Naive thymus-derived CD4-positive, alpha-beta T cell (primary cell): Measurements from ENCODE around the gene ATAD1. TPM values are rescaled to one million over a fixed set of nuclear protein-coding genes. Genes with fewer than 3 reads are reported as not detected.

Experiments used
- ATAC-seq: fragments of 150-1000 bp; cut with Tn5 transposase; 2 replicates; pipeline ENCODE4 v1.10.0; 2021; ENCODE audit warnings: mild to moderate bottlenecking, moderate library complexity
- CTCF ChIA-PET: fragments of 350-600 bp; sonication (Branson Sonifier 250); formaldehyde crosslinking; loops from one replicate; lab custom pipeline; 2021; ENCODE audit warnings: antibody characterized with exemption; lab: Charles Lee
- POLR2A ChIA-PET: fragments of 350-600 bp; sonication (Branson Sonifier 250); formaldehyde crosslinking; loops from one replicate; lab custom pipeline; 2021; ENCODE audit warnings: antibody characterized with exemption, inconsistent platforms; lab: Charles Lee
- DNase-seq, 9 donors: peaks; one replicate each; pipeline versions ENCODE4 v3.0.0 to v3.0.0-alpha.2; 2020 to 2022; ENCODE audit warnings: mixed read lengths in 1 of 9
- H3K27ac ChIP-seq: one replicate; pipeline ENCODE4 v1.7.0; 2013; ENCODE audit warnings: mild to moderate bottlenecking, low read depth, low read length, moderate library complexity
- H3K27me3 ChIP-seq, 2 donors: one replicate each; pipeline ENCODE4 v1.7.0; 2013; ENCODE audit warnings: low read length in 2 of 2, mild to moderate bottlenecking in 2 of 2, moderate library complexity in 2 of 2; ENCODE audit not compliant: control insufficient read depth in 2 of 2, insufficient read depth in 2 of 2
- H3K36me3 ChIP-seq, 3 experiments: 1 replicate in 2 of 3; 2 replicates in 1 of 3; pipeline ENCODE4 v1.7.0; 2013; ENCODE audit warnings: low read length in 3 of 3, mild to moderate bottlenecking in 3 of 3, moderate library complexity in 1 of 3; ENCODE audit not compliant: insufficient read depth in 3 of 3, control insufficient read depth in 2 of 3
- H3K4me1 ChIP-seq, 2 donors: one replicate each; pipeline ENCODE4 v1.7.0; 2013; ENCODE audit warnings: low read length in 2 of 2, mild to moderate bottlenecking in 2 of 2, moderate library complexity in 1 of 2; ENCODE audit not compliant: control insufficient read depth in 2 of 2, insufficient read depth in 2 of 2
- H3K4me3 ChIP-seq: 2 replicates; pipeline ENCODE4 v1.7.0; 2013; ENCODE audit warnings: mild to moderate bottlenecking, low read length
- H3K9me3 ChIP-seq, 3 experiments: 1 replicate in 2 of 3; 2 replicates in 1 of 3; pipeline ENCODE4 v1.7.0; 2013; ENCODE audit warnings: low read length in 3 of 3; ENCODE audit not compliant: control insufficient read depth in 2 of 3
- H3K27ac Mint-ChIP-seq, 9 donors: one replicate each; pipeline ENCODE4 v1.8.0; 2020 to 2022; ENCODE audit warnings: mixed read lengths in 9 of 9, mild to moderate bottlenecking in 8 of 9, moderate library complexity in 5 of 9, inconsistent platforms in 2 of 9
- H3K27me3 Mint-ChIP-seq, 5 donors: one replicate each; pipeline ENCODE4 v1.8.0; 2021 to 2022; ENCODE audit warnings: mixed read lengths in 5 of 5, mild to moderate bottlenecking in 1 of 5
- H3K36me3 Mint-ChIP-seq, 5 donors: one replicate each; pipeline ENCODE4 v1.8.0; 2020 to 2022; ENCODE audit warnings: mixed read lengths in 5 of 5, mild to moderate bottlenecking in 3 of 5, inconsistent platforms in 1 of 5
- H3K4me1 Mint-ChIP-seq, 7 donors: one replicate each; pipeline ENCODE4 v1.8.0; 2020 to 2022; ENCODE audit warnings: mixed read lengths in 7 of 7, mild to moderate bottlenecking in 3 of 7, inconsistent platforms in 1 of 7
- H3K4me3 Mint-ChIP-seq, 10 donors: one replicate each; pipeline ENCODE4 v1.8.0; 2020 to 2022; ENCODE audit warnings: mild to moderate bottlenecking in 10 of 10, mixed read lengths in 10 of 10, moderate library complexity in 6 of 10, inconsistent platforms in 2 of 10
- H3K9me3 Mint-ChIP-seq, 11 donors: one replicate each; pipeline ENCODE4 v1.8.0; 2020 to 2022; ENCODE audit warnings: mixed read lengths in 11 of 11, mild to moderate bottlenecking in 4 of 11, inconsistent platforms in 1 of 11, moderate library complexity in 1 of 11
- intact Hi-C, 2 donors: fragments of 100-400 bp; cut with micrococcal nuclease; formaldehyde crosslinking; loops; one replicate each; pipeline ENCODE4 v1.15.1; 2023
- polyA plus RNA-seq, 2 donors: library from polyadenylated mRNA; unstranded; fragments of 300-500 nt; fragmentation: Illumina TruSeq; gene quantifications; one replicate each; pipeline ENCODE4 v1.2.3, GENCODE V29; 2021
- total RNA-seq, 6 experiments: library from RNA in 5 of 6; stranded (reverse) in 5 of 6; gene quantifications; 1 replicate in 5 of 6; 2 replicates in 1 of 6; pipeline ENCODE4 v1.2.3 and lab custom pipeline; 2021 to 2026

The ATAD1 gene
- total and polyA plus RNA-seq, 7 experiments from 2014 or later: 33.5 to 53.4 (median 38.6) TPM

DNA sequence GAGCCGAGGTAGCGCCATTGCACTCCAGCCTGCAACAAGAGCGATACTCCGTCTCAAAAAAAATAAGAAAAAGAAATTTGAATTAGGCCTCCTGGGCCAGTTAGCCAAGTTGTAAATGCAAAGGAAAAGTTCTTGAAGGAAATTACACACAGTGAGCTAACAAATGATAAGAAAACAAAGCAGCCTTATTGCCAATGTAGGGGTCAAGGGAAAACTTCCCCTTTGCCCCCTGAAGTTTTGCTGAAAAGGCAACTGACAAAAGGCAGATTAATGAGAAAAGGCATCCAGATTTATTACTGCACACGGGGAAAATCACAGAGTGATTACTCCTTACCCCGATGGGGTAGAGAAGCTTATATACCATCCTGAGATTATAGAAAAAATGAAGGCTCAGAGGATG, 88.1 kb downstream of the ATAD1 start:
- Mint-ChIP-seq H3K4me3 (no peak overlapping the region), H3K36me3 (no peaks in the 10 kb centered on the region), H3K27ac (no peak overlapping the region), H3K9me3 (no peaks in the 10 kb centered on the region), H3K27me3 (peaks cover 7 to 25% (median 15%) of the 10 kb centered on the region in 5 donors), H3K4me1 (peaks cover 0 to 7% (median 0%) of the 10 kb centered on the region in 7 donors)
- ChIA-PET POLR2A (no interaction called here), CTCF (no interaction called here)
- Histone ChIP-seq H3K4me1 (no peaks in the 10 kb centered on the region), H3K27me3 (no peaks in the 10 kb centered on the region), H3K4me3 (no peak overlapping the region), H3K27ac (no peak overlapping the region), H3K9me3 (no peaks in the 10 kb centered on the region), H3K36me3 (no peaks in the 10 kb centered on the region)
- no peak for ATAC-seq
- no peak for DNase-seq
- intact Hi-C loops: loop anchor here in 1 of 2 donors (10.0 kb wide), 1 partner anchor 195 kb away; no protein-coding TSS in a partner anchor

DNA sequence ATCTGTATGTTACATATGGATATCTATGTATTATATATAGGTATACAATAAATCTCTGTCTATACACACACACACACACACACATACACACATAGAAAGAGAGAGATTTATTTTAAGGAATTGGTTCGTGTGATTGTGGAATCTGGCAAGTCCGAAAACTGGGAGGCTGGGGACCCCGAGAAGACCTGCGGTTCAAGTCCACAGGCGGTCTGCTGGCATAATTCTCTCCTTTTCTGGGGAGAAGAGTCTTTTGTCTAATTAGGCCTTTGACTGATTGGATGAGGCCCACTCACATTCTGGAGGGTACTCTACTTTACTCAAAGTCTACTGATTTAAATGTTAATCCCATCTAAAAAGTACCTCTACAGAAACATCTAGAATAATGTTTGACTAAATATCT, 93.2 kb downstream of the ATAD1 start:
- Histone ChIP-seq H3K27me3 (no peaks in the 10 kb centered on the region), H3K36me3 (no peaks in the 10 kb centered on the region), H3K27ac (no peak overlapping the region), H3K4me3 (no peak overlapping the region), H3K4me1 (no peaks in the 10 kb centered on the region), H3K9me3 (no peaks in the 10 kb centered on the region)
- DNase-seq: no peak
- H3K4me1 Mint-ChIP-seq: peaks cover 0 to 2% (median 0%) of the 10 kb centered on the region in 7 donors
- peaks cover 5 to 32% (median 13%) of the 10 kb centered on the region in 5 donors for H3K27me3 Mint-ChIP-seq
- no peak overlapping the region for H3K4me3 Mint-ChIP-seq
- no peaks in the 10 kb centered on the region for H3K36me3 Mint-ChIP-seq
- intact Hi-C loops: no loop called here
- ChIA-PET CTCF (no interaction called here), POLR2A (no interaction called here)
- H3K27ac Mint-ChIP-seq: no peak overlapping the region
- no peak for ATAC-seq
- H3K9me3 Mint-ChIP-seq: no peaks in the 10 kb centered on the region

DNA sequence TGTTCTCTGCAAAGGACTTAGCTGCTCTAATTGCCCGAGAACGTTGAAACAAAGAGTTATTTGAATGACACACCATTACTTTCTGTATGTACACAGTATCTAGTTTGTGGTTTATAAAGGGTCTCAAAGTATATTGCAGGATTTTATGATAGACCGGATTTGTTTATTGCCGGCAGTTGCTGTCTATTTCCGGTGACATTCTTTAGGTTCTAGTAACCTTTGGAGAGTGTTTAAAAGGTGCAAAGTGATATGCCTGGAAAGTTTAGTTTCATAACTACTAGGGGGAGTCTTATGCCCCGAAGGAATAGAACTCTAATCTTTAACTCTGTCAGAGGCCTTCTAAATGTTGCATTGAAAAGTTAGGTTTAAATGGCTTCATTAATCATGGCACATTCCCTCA, 94.5 kb downstream of the ATAD1 start:
- H3K9me3 Mint-ChIP-seq: no peaks in the 10 kb centered on the region
- CTCF ChIA-PET: no interaction called here
- no peak for ATAC-seq

DNA sequence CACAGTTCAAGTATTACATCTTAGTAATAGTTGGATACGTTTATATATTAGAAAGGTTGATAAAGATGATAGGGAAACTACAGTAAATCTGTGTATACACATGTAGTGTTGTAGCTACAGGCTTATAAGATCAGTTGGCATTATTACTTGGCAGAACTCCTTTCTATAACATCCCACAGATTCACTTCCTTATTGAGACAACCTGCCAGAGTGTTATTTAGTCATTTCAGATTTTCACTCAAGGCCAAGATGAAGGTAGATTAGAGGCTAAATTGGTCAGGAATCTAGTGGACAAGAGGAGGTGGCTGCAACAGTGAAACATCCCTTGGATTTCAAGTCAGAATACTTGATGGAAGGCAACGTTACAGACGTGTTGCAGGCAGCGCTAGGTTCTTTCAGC, 95.3 kb downstream of the ATAD1 start:
- ChIA-PET POLR2A (no interaction called here), CTCF (no interaction called here)
- Histone ChIP-seq H3K4me1 (no peaks in the 10 kb centered on the region), H3K27me3 (no peaks in the 10 kb centered on the region), H3K36me3 (no peaks in the 10 kb centered on the region), H3K4me3 (no peak overlapping the region), H3K27ac (no peak overlapping the region), H3K9me3 (no peaks in the 10 kb centered on the region)
- no peak overlapping the region for H3K27ac Mint-ChIP-seq
- ATAC-seq (no peak), DNase-seq (no peak)
- peaks cover 0 to 2% (median 0%) of the 10 kb centered on the region in 7 donors for H3K4me1 Mint-ChIP-seq
- intact Hi-C loops: no loop called here
- H3K27me3 Mint-ChIP-seq: peaks cover 5 to 31% (median 13%) of the 10 kb centered on the region in 5 donors
- no peaks in the 10 kb centered on the region for H3K9me3 Mint-ChIP-seq
- H3K36me3 Mint-ChIP-seq: no peaks in the 10 kb centered on the region
- no peak overlapping the region for H3K4me3 Mint-ChIP-seq

More for the DNA sequence above, 94.5 kb downstream of the ATAD1 start:
- no peaks in the 10 kb centered on the region for H3K27me3 ChIP-seq
- no peak for DNase-seq
- Mint-ChIP-seq H3K36me3 (no peaks in the 10 kb centered on the region), H3K4me3 (no peak overlapping the region), H3K27ac (no peak overlapping the region), H3K27me3 (peaks cover 5 to 32% (median 13%) of the 10 kb centered on the region in 5 donors), H3K4me1 (peaks cover 0 to 2% (median 0%) of the 10 kb centered on the region in 7 donors)
- intact Hi-C loops: no loop called here
- H3K36me3 ChIP-seq: no peaks in the 10 kb centered on the region
- H3K9me3 ChIP-seq: no peaks in the 10 kb centered on the region
- POLR2A ChIA-PET: no interaction called here
- H3K4me1 ChIP-seq: no peaks in the 10 kb centered on the region
- H3K4me3 ChIP-seq: no peak overlapping the region
- no peak overlapping the region for H3K27ac ChIP-seq

DNA sequence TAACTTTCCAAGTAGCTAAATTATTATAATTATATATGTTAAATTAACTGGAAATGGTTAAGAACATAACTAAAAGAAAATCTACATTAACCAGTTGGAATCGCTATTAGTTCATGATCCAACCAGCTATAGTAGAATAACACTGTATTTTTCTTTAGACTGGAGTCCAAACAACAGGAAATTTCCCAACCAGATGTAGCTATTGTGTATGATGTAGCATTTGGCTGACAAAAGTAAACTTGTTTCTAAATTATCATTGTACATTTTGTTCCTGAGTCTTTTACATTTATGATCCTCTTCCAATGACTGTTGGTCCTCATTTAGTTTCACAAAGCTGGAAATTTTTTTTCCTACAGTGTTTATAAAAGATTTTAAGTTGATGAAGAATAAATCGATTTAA, 96.2 kb downstream of the ATAD1 start:
- ChIA-PET CTCF (no interaction called here), POLR2A (no interaction called here)
- Mint-ChIP-seq H3K4me3 (no peak overlapping the region), H3K36me3 (no peaks in the 10 kb centered on the region), H3K4me1 (peaks cover 0 to 2% (median 0%) of the 10 kb centered on the region in 7 donors), H3K9me3 (no peaks in the 10 kb centered on the region), H3K27me3 (peaks cover 0 to 25% (median 6%) of the 10 kb centered on the region in 5 donors), H3K27ac (no peak overlapping the region)
- Histone ChIP-seq H3K4me3 (no peak overlapping the region), H3K36me3 (no peaks in the 10 kb centered on the region), H3K9me3 (no peaks in the 10 kb centered on the region), H3K27ac (no peak overlapping the region), H3K4me1 (no peaks in the 10 kb centered on the region), H3K27me3 (no peaks in the 10 kb centered on the region)
- intact Hi-C loops: no loop called here
- DNase-seq: no peak
- no peak for ATAC-seq

DNA sequence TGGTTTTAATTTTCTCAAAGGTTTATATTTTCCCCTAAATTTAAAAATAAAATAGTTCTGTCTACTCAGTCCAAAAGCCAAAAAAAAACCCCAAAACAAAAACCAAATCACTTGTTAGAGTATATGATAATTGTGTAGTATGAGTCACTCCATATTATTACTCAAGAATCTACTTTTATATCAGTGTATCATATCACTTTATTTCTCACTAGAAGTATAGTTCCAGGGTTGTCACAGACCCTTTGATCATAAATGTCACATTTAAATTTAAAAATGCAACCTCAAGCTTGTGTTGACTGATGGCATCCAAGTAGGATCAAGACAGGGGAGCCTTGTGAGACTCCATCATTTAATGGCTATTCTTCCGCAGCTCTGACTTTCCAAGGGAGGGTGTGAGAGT, 97.4 kb downstream of the ATAD1 start:
- H3K36me3 ChIP-seq: no peaks in the 10 kb centered on the region
- intact Hi-C loops: no loop called here
- H3K9me3 ChIP-seq: no peaks in the 10 kb centered on the region
- Mint-ChIP-seq H3K27ac (no peak overlapping the region), H3K9me3 (no peaks in the 10 kb centered on the region), H3K4me3 (no peak overlapping the region), H3K36me3 (no peaks in the 10 kb centered on the region), H3K27me3 (peaks cover 0 to 33% (median 6%) of the 10 kb centered on the region in 5 donors), H3K4me1 (peaks cover 0 to 5% (median 3%) of the 10 kb centered on the region in 7 donors)
- POLR2A ChIA-PET: no interaction called here
- no peaks in the 10 kb centered on the region for H3K27me3 ChIP-seq
- CTCF ChIA-PET: no interaction called here
- no peak overlapping the region for H3K27ac ChIP-seq
- H3K4me1 ChIP-seq: no peaks in the 10 kb centered on the region
- H3K4me3 ChIP-seq: no peak overlapping the region
- ATAC-seq (no peak), DNase-seq (no peak)

DNA sequence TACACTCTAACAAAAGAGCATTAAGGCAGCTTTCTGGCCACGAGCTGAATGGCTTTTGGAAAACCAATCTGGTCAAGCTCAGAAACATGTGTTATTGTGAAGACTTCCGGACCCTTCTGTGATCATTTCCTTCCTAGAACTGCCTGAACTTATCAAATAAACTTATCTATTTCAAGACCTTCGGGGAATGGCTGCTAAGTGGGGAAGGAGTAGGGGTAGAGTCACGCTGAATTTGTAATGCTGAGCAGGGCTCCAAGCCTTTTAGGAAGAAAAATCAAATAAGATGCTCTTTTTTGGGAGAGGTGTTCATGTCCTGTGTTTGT, 101.7 kb downstream of the ATAD1 start:
- peaks cover 0 to 16% (median 6%) of the 10 kb centered on the region in 5 donors for H3K27me3 Mint-ChIP-seq

More for the DNA sequence above, 101.7 kb downstream of the ATAD1 start:
- ATAC-seq (no peak), DNase-seq (no peak)
- no peaks in the 10 kb centered on the region for H3K9me3 Mint-ChIP-seq
- no peaks in the 10 kb centered on the region for H3K36me3 ChIP-seq
- POLR2A ChIA-PET: no interaction called here
- no peak overlapping the region for H3K4me3 ChIP-seq
- intact Hi-C loops: no loop called here
- H3K36me3 Mint-ChIP-seq: no peaks in the 10 kb centered on the region
- no peak overlapping the region for H3K27ac ChIP-seq
- H3K4me1 ChIP-seq: no peaks in the 10 kb centered on the region
- H3K27me3 ChIP-seq: no peaks in the 10 kb centered on the region
- no peak overlapping the region for H3K4me3 Mint-ChIP-seq
- H3K27ac Mint-ChIP-seq: no peak overlapping the region
- no peaks in the 10 kb centered on the region for H3K9me3 ChIP-seq
- peaks cover 0 to 5% (median 1%) of the 10 kb centered on the region in 7 donors for H3K4me1 Mint-ChIP-seq
- CTCF ChIA-PET: no interaction called here
